K562 (cell line): ENCODE results near the gene DET1. TPM values are rescaled to one million over a fixed set of nuclear protein-coding genes. Genes with fewer than 3 reads are reported as not detected.
"Not testable (repeated sequence)": the region's sequence is repeated elsewhere in the genome, so short reads cannot be mapped to it uniquely, and the experiment has no call there.

Experiments used
- ATAC-seq: fragments of 200-7000 bp; cut with Tn5 transposase; 3 replicates; pipeline ENCODE4 v1.9.1; 2020; ENCODE audit warnings: moderate library complexity
- BruUV-seq: library from RNA; stranded (reverse); fragments of 400-500 nt; replicated peaks from 2 replicates; lab custom pipeline; 2021; lab: Mats Ljungman, UMichigan
- CTCF ChIA-PET: fragments of 300-600 bp; formaldehyde crosslinking; extraction: SDS; loops from one replicate; lab custom pipeline; 2021; ENCODE audit warnings: low intra/inter-chr PET ratio; lab: Yijun Ruan, JAX
- POLR2A ChIA-PET: fragments of 300-600, 350-650 bp; sonication (Branson Sonifier 250); formaldehyde crosslinking; extraction: SDS; loops from one replicate; lab custom pipeline; 2021; ENCODE audit warnings: antibody characterized with exemption, inconsistent platforms; lab: Yijun Ruan, JAX
- DNase-seq, 4 experiments: peaks; one replicate each; pipeline versions ENCODE4 v3.0.0 to v3.0.0-alpha.2; 2011 to 2018; ENCODE audit warnings: low spot score in 3 of 4, mixed read lengths in 3 of 4; ENCODE audit errors: extremely low read depth in 1 of 4
- FAIRE-seq: peaks from 2 replicates; lab custom pipeline; 2011; peaks lifted over from hg19 to GRCh38; lab: Jason Lieb, UNC
- H2AFZ ChIP-seq: 2 replicates; pipeline ENCODE4 v1.6.0; 2011; ENCODE audit warnings: low read depth, low read length, control low read depth, inconsistent platforms
- H3K27ac ChIP-seq: fragments of 200-600 bp; 3 replicates; pipeline ENCODE4 v1.8.0; 2011; ENCODE audit warnings: low read depth, mild to moderate bottlenecking, control low read depth, inconsistent platforms, low read length, moderate library complexity, mixed read lengths; ENCODE audit errors: extremely low read depth
- H3K27me3 ChIP-seq, 2 experiments: fragments of 300-600 bp in 1 of 2; 2 replicates in 1 of 2; 3 replicates in 1 of 2; pipeline versions ENCODE4 v1.6.0 to v1.8.0; 2011; ENCODE audit warnings: inconsistent platforms in 2 of 2, low read length in 2 of 2, mild to moderate bottlenecking in 1 of 2, mixed read lengths in 1 of 2, moderate library complexity in 1 of 2; ENCODE audit not compliant: control insufficient read depth in 2 of 2, insufficient read depth in 2 of 2
- H3K36me3 ChIP-seq: fragments of 300-600 bp; 3 replicates; pipeline ENCODE4 v1.8.0; 2011; ENCODE audit warnings: mild to moderate bottlenecking, low read length, inconsistent platforms; ENCODE audit not compliant: control insufficient read depth, insufficient read depth
- H3K4me1 ChIP-seq, 2 experiments: fragments of 200-600 bp in 1 of 2; replicated peaks in 1 of 2; 2 replicates in 1 of 2; 3 replicates in 1 of 2; pipeline versions ENCODE4 v1.5.1 to v1.8.0; 2011; ENCODE audit warnings: inconsistent platforms in 2 of 2, low read length in 2 of 2, mild to moderate bottlenecking in 1 of 2, mixed read lengths in 1 of 2, moderate library complexity in 1 of 2; ENCODE audit not compliant: control insufficient read depth in 2 of 2, insufficient read depth in 2 of 2
- H3K4me2 ChIP-seq: 2 replicates; pipeline ENCODE4 v1.6.1; 2011; ENCODE audit warnings: low read length, control low read depth, inconsistent platforms, mixed read lengths; ENCODE audit not compliant: insufficient read depth
- H3K4me3 ChIP-seq: fragments of 200-600 bp; sonication (generic), shearing (Covaris generic); 2 replicates; pipeline ENCODE4 v1.5.1; 2016; ENCODE audit warnings: control low read depth, inconsistent platforms
- H3K79me2 ChIP-seq: fragments of 200-600 bp; 3 replicates; pipeline ENCODE4 v1.8.0; 2011; ENCODE audit warnings: low read length, inconsistent platforms; ENCODE audit not compliant: control insufficient read depth, insufficient read depth
- H3K9ac ChIP-seq, 2 experiments: 2 replicates each; pipeline versions ENCODE4 v1.6.0 to v1.6.1; 2011; ENCODE audit warnings: low read depth in 2 of 2, low read length in 2 of 2, control low read depth in 1 of 2, inconsistent platforms in 1 of 2, mild to moderate bottlenecking in 1 of 2, mixed read lengths in 1 of 2; ENCODE audit not compliant: insufficient read depth in 1 of 2
- H3K9me1 ChIP-seq: one replicate; pipeline ENCODE4 v1.6.0; 2011; ENCODE audit warnings: inconsistent platforms, mild to moderate bottlenecking, low read length, moderate library complexity; ENCODE audit not compliant: control insufficient read depth, insufficient read depth
- H3K9me3 ChIP-seq: replicated peaks from 2 replicates; pipeline ENCODE4 v1.5.1; 2011; ENCODE audit warnings: low read depth, low read length, inconsistent platforms; ENCODE audit not compliant: control insufficient read depth, insufficient read depth
- H4K20me1 ChIP-seq: replicated peaks from 2 replicates; pipeline ENCODE4 v1.6.1; 2011; ENCODE audit warnings: low read length, inconsistent platforms, mixed read lengths; ENCODE audit not compliant: control insufficient read depth, insufficient read depth
- BCL6 ChIP-seq: fragments of 250-450 bp; sonication (Bioruptor Pico); IDR thresholded peaks from 2 replicates; pipeline ENCODE4 v1.4.0; 2020
- CREB3 ChIP-seq: fragments of 450-650 bp; conservative IDR thresholded peaks from 2 replicates; pipeline ENCODE4 v1.6.1; 2016; ENCODE audit warnings: missing genetic modification characterization, low read depth, mild to moderate bottlenecking, missing compliant biosample characterization, moderate library complexity
- CXXC5 ChIP-seq: fragments of 250-450 bp; sonication (Bioruptor Pico); IDR thresholded peaks from 2 replicates; pipeline ENCODE4 v1.8.0; 2022; ENCODE audit warnings: inconsistent platforms, mild to moderate bottlenecking, moderate library complexity
- DDX20 ChIP-seq: fragments of 450-650 bp; IDR thresholded peaks from 2 replicates; pipeline ENCODE4 v1.6.1; 2016; ENCODE audit warnings: missing genetic modification characterization, low read depth, mild to moderate bottlenecking, missing compliant biosample characterization, moderate library complexity
- GTF2A2 ChIP-seq: IDR thresholded peaks from 2 replicates; pipeline ENCODE4 v1.6.1; 2016; ENCODE audit warnings: mild to moderate bottlenecking, missing genetic modification characterization, missing compliant biosample characterization
- MYC ChIP-seq, 2 experiments: fragments of 250-450 bp in 1 of 2; sonication (Bioruptor Pico) in 1 of 2; IDR thresholded peaks; 2 replicates each; pipeline versions ENCODE4 v1.5.1 to v1.6.1; 2012 to 2021; ENCODE audit warnings: low read depth in 2 of 2, borderline replicate concordance in 1 of 2, improper control_type of control experiment in 1 of 2, low read length in 1 of 2, mild to moderate bottlenecking in 1 of 2, moderate library complexity in 1 of 2
- PBX2 ChIP-seq, 2 experiments: IDR thresholded peaks in 1 of 2; conservative IDR thresholded peaks in 1 of 2; 2 replicates each; pipeline ENCODE4 v1.6.1; 2016; ENCODE audit warnings: low read depth in 2 of 2, mild to moderate bottlenecking in 1 of 2, missing compliant biosample characterization in 1 of 2, missing genetic modification characterization in 1 of 2, moderate library complexity in 1 of 2
- PTRF ChIP-seq: fragments of 450-650 bp; IDR thresholded peaks from 2 replicates; pipeline ENCODE4 v1.6.1; 2016; ENCODE audit warnings: mild to moderate bottlenecking, missing genetic modification characterization, missing compliant biosample characterization
- PTTG1 ChIP-seq: fragments of 450-650 bp; IDR thresholded peaks from 2 replicates; pipeline ENCODE4 v1.6.1; 2016; ENCODE audit warnings: low read depth, mild to moderate bottlenecking, missing genetic modification characterization, missing compliant biosample characterization
- TAF7 ChIP-seq: fragments of 450-650 bp; IDR thresholded peaks from 2 replicates; pipeline ENCODE4 v1.6.1; 2016; ENCODE audit warnings: missing genetic modification characterization, missing compliant biosample characterization
- ZNF583 ChIP-seq: fragments of 250-450 bp; sonication (Bioruptor Pico); IDR thresholded peaks from 2 replicates; pipeline ENCODE4 v1.4.0; 2020
- ZNF668 ChIP-seq: fragments of 250-450 bp; sonication (Bioruptor Pico); IDR thresholded peaks from 2 replicates; pipeline ENCODE4 v1.8.0; 2022; ENCODE audit warnings: mild to moderate bottlenecking, inconsistent platforms
- WGBS: fragments of 100-300 bp; shearing (Covaris generic); methylation state at CpG from one replicate; pipeline ENCODE4 v1.1.6; 2016; ENCODE audit warnings: low coverage, mixed read lengths; ENCODE audit not compliant: insufficient coverage; ENCODE audit errors: missing lambda C conversion rate; 5-methylcytosine and 5-hydroxymethylcytosine counted together
- in situ Hi-C: fragments of 300-500 bp; cut with MboI; formaldehyde crosslinking; loops from 4 replicates; pipeline ENCODE4 v1.15.0; 2018; ENCODE audit warnings: inconsistent platforms, mixed read lengths
- intact Hi-C: fragments of 100-400 bp; cut with micrococcal nuclease; formaldehyde crosslinking; loops from 2 replicates; pipeline ENCODE4 v1.14.2; 2022
- polyA plus RNA-seq, 8 experiments: library from polyadenylated mRNA; depleted of rRNA in 4 of 8; stranded (reverse) in 5 of 8; unstranded in 3 of 8; fragments of >200 nt; fragmentation: Nextera tagmentation in 2 of 8; fragmentation: Illumina TruSeq in 1 of 8; extraction: Ambion mirVana in 2 of 8; extraction: Trizol in 1 of 8; gene quantifications; 2 replicates each; pipeline versions ENCODE4 v1.2.1 to v1.2.3, GENCODE V29; 2011 to 2014; ENCODE audit warnings: inconsistent platforms in 1 of 8, missing spikeins in 1 of 8
- total RNA-seq, 7 experiments: library from RNA; depleted of rRNA in 6 of 7; stranded (reverse); fragments of >200 nt in 6 of 7; fragmentation: Illumina TruSeq in 2 of 7; extraction: Trizol in 2 of 7; gene quantifications; 2 replicates each; pipeline versions ENCODE4 v1.2.1 to v1.2.3, GENCODE V29; 2011 to 2021; ENCODE audit warnings: low replicate concordance in 1 of 7
- TF ChIP-seq, protein P1 (sequence below), 2 experiments: fragments of 250-450 bp in 1 of 2; fragments of 450-650 bp in 1 of 2; sonication (Bioruptor Pico) in 1 of 2; IDR thresholded peaks; 2 replicates each; pipeline versions ENCODE4 v1.6.1 to v1.8.0; 2016 to 2021; ENCODE audit warnings: mild to moderate bottlenecking in 2 of 2, moderate library complexity in 2 of 2, missing compliant biosample characterization in 1 of 2, missing genetic modification characterization in 1 of 2
- TF ChIP-seq, protein P2 (sequence below): fragments of 250-450 bp; sonication (Bioruptor Pico); IDR thresholded peaks from 2 replicates; pipeline ENCODE4 v1.8.0; 2021; ENCODE audit warnings: moderate library complexity, mild to moderate bottlenecking, inconsistent platforms

Gene DET1
- total and polyA plus RNA-seq, 9 of the 15 experiments (the other 6 are each of a cell fraction or from before 2014, with no cell fraction given) = 4.2 to 8.1 (median 6.0) TPM

DNA sequence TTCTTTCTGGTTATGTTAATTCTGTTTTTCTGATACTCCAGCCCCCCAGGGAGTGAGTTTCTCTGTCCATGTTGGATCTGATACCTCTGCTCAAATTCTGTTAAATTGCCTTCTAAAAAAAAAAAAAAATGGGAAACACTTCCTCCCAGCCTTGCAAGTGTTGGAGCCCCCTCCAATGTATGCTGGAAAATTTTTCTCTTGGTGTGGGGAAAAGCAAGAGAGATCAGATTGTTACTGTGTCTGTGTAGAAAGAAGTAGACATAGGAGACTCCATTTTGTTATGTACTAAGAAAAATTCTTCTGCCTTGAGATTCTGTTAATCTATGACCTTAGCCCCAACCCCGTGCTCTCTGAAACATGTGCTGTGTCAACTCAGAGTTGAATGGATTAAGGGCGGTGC, 6.1 kb downstream of the DET1 start:
- H3K9me3 ChIP-seq; H3K9ac ChIP-seq; H3K36me3 ChIP-seq; H3K9me1 ChIP-seq; in situ Hi-C loops; H2AFZ ChIP-seq; H3K4me2 ChIP-seq; BruUV-seq; H4K20me1 ChIP-seq; H3K27ac ChIP-seq; ATAC-seq; DNase-seq; H3K4me3 ChIP-seq; FAIRE-seq; H3K27me3 ChIP-seq; CTCF ChIA-PET; POLR2A ChIA-PET; intact Hi-C loops; TF ChIP-seq PBX2 (CRISPR knock-in tag; IDR thresholded peaks at IDR 0.05; ENCODE audit: low read depth); MYC (IDR thresholded peaks at IDR 0.05; ENCODE audit: low read depth, low read length): not testable (repeated sequence)
- Histone ChIP-seq H3K79me2 (peaks cover 36% of the 10 kb centered on the region; the same call in 2 of the 3 replicates), H3K4me1 (peaks cover 20 to 62% of the 10 kb centered on the region in 2 experiments)
- no CpG with 5 or more reads among the region's 2 CpGs for WGBS
- TF ChIP-seq BCL6 (0 out of 2 replicates have a peak, but pooled peaks have one; percentile 20), PTTG1 (peak; percentile 77), CXXC5 (CRISPR knock-in tag) (peak; percentile 63; the same call in 1 of the 2 replicates), CREB3 (tag) (peak; percentile 87), PTRF (tag) (peak; percentile 83), ZNF668 (CRISPR knock-in tag) (0 out of 2 replicates have a peak, but pooled peaks have one; percentile 57), ZNF583 (CRISPR knock-in tag) (0 out of 2 replicates have a peak, but pooled peaks have one; percentile 38), TAF7 (tag) (peak; percentile 33; the same call in 1 of the 2 replicates), DDX20 (tag) (peak; percentile 77), GTF2A2 (tag) (peak; percentile 68), PBX2 (tag; conservative IDR thresholded peaks at IDR 0.05; ENCODE audit: low read depth) (0 out of 2 replicates have a peak, but pooled peaks have one; percentile 12), MYC (CRISPR knock-in tag; IDR thresholded peaks at IDR 0.05; ENCODE audit: borderline replicate concordance, low read depth) (0 out of 2 replicates have a peak, but pooled peaks have one; percentile 34)
- TF ChIP-seq, protein P1, sequence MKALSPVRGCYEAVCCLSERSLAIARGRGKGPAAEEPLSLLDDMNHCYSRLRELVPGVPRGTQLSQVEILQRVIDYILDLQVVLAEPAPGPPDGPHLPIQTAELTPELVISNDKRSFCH (CRISPR knock-in tag; IDR thresholded peaks at IDR 0.05) = not testable (repeated sequence)
- TF ChIP-seq, protein P1 (tag; IDR thresholded peaks at IDR 0.05) = peak; percentile 90
- TF ChIP-seq, protein P2, sequence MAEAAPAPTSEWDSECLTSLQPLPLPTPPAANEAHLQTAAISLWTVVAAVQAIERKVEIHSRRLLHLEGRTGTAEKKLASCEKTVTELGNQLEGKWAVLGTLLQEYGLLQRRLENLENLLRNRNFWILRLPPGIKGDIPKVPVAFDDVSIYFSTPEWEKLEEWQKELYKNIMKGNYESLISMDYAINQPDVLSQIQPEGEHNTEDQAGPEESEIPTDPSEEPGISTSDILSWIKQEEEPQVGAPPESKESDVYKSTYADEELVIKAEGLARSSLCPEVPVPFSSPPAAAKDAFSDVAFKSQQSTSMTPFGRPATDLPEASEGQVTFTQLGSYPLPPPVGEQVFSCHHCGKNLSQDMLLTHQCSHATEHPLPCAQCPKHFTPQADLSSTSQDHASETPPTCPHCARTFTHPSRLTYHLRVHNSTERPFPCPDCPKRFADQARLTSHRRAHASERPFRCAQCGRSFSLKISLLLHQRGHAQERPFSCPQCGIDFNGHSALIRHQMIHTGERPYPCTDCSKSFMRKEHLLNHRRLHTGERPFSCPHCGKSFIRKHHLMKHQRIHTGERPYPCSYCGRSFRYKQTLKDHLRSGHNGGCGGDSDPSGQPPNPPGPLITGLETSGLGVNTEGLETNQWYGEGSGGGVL = peak; percentile 49; the same call in 1 of the 2 replicates
